ENCODE measurements around the gene LAMB3. TPM values are rescaled to one million over a fixed set of nuclear protein-coding genes. Genes with fewer than 3 reads are reported as not detected.

Gene LAMB3
- total RNA-seq, 4 donors from 2014 or later, result 47.2 to 147 (median 126) TPM

DNA sequence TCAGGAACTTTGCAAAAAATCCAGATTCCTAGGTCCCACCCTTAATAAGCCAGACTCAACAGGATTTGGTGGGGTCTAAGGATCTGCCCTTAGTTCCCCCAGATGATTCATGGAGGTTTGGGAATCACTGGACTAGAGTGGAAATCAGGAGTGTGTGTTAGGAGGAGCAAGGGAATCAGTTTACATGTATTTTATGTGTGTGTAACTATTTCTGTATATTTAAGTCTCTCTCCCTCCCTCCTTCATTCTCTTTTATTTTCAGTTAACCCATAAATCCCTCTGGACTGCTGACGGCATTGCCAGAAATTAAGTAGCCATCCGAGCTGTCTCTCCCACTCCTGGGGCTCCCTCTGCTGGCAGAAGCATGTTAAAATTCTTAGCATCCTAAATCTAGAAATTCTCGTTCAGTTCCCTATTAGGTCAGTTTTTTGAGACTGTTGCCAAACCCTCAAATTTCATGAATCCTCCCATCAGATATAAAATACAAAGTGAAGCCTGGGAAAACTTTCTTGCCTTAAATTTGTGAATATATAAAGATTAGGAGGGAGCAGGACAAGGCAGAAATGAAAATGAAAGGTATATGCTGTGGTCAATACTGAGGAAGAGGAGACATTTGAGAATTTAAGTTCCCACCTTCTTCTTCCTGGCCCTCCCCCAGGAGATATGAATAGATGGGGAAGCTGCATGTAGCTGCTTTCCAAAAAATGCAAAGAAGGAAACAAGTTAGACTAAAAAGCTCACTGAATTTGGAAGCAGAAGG, 40.7 kb upstream of the LAMB3 start:
- peak overlapping the region in 1 of 4 donors; percentile 23 for H3K27ac ChIP-seq
- peak; percentile 79 for DNase-seq
- TF ChIP-seq CTCF (IDR thresholded peaks at IDR 0.05) (peak; percentile 79 to 88 (median 87)), EP300 (IDR thresholded peaks at IDR 0.05; ENCODE audit: low read depth) (no peak)
- H3K4me1 ChIP-seq, result peaks cover 0 to 24% (median 3%) of the 10 kb centered on the region in 4 donors
- in situ Hi-C loops (cut with MboI; ENCODE audit: low pct_ligation_motif_present in 1 of 4, low pct_unique_long_range_greater_than_20kb in 1 of 4, low sequenced_read_pairs in 3 of 4) (loop anchor here in 3 of 4 donors (5.0 to 10.0 kb wide), 2 partner anchors 116 to 118 kb away; no protein-coding TSS in a partner anchor), intact Hi-C loops (cut with DNase I; ENCODE audit: low total_unique reads) (loop anchor here (5.0 kb wide), 1 partner anchor 116 kb away; no protein-coding TSS in a partner anchor)
- no peaks in the 10 kb centered on the region for H3K36me3 ChIP-seq
- H3K9me3 ChIP-seq, result no peaks in the 10 kb centered on the region
- WGBS, 2 donors (ENCODE audit: low coverage in 1 of 2), result 0 to 4% methylated on average over 1 to 3 of the region's 3 CpGs
- H3K27me3 ChIP-seq, result no peaks in the 10 kb centered on the region
- no peak overlapping the region for H3K4me3 ChIP-seq

GRCh38 chr1:209692296-209692695, 40.1 kb upstream of the LAMB3 start:
- DNase-seq, result no peak
- Histone ChIP-seq H3K9me3 (no peaks in the 10 kb centered on the region), H3K27me3 (no peaks in the 10 kb centered on the region), H3K4me1 (peaks cover 0 to 28% (median 3%) of the 10 kb centered on the region in 4 donors), H3K27ac (peak overlapping the region in 1 of 4 donors; percentile 23), H3K4me3 (no peak overlapping the region), H3K36me3 (no peaks in the 10 kb centered on the region)
- WGBS, 2 donors (ENCODE audit: low coverage in 1 of 2), result 51 to 58% methylated on average over 2 to 4 of the region's 4 CpGs
- TF ChIP-seq EP300 (IDR thresholded peaks at IDR 0.05; ENCODE audit: low read depth), result no peak
- no peak for TF ChIP-seq CTCF (IDR thresholded peaks at IDR 0.05)
- no peak for TF ChIP-seq POLR2A (IDR thresholded peaks at IDR 0.05)
- no peak for TF ChIP-seq POLR2AphosphoS5 (IDR thresholded peaks at IDR 0.05)
- intact Hi-C loops (cut with DNase I; ENCODE audit: low total_unique reads), result loop anchor here (5.0 kb wide), 1 partner anchor 115 kb away; no protein-coding TSS in a partner anchor
- in situ Hi-C loops (cut with MboI; ENCODE audit: low pct_ligation_motif_present in 1 of 4, low pct_unique_long_range_greater_than_20kb in 1 of 4, low sequenced_read_pairs in 3 of 4), result loop anchor here in 3 of 4 donors (5.0 to 10.0 kb wide), 2 partner anchors 115 to 117 kb away; no protein-coding TSS in a partner anchor

DNA sequence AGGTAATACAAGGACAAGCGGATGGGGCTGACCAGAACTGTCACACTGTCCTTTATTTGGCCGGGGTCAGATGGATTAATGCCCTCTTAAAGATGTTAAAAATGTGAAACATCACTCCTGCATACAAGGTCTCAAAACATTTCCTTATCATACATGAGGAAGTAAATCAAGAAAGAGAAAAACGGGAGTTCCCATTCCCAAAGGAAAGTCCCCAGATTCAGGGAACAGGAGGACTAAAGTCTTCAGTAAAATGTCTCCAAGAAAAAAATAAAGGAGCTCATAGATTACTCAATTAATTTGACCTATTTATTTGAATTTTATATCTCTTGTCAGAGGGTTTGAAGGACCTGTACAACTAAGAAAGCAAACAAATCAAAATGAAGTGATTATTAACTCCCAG, 39.0 kb upstream of the LAMB3 start:
- H3K4me3 ChIP-seq, result no peak overlapping the region
- H3K4me1 ChIP-seq, result peaks cover 0 to 30% (median 3%) of the 10 kb centered on the region in 4 donors
- WGBS, 2 donors (ENCODE audit: low coverage in 1 of 2), result 62 to 69% methylated on average over 3 of the region's 3 CpGs
- intact Hi-C loops (cut with DNase I; ENCODE audit: low total_unique reads), result loop anchor here (5.0 kb wide), 1 partner anchor 114 kb away; no protein-coding TSS in a partner anchor
- DNase-seq, result no peak
- H3K27ac ChIP-seq, result no peak overlapping the region
- in situ Hi-C loops (cut with MboI; ENCODE audit: low pct_ligation_motif_present in 1 of 4, low pct_unique_long_range_greater_than_20kb in 1 of 4, low sequenced_read_pairs in 3 of 4), result loop anchor here in 3 of 4 donors (5.0 to 10.0 kb wide), 2 partner anchors 114 to 116 kb away; no protein-coding TSS in a partner anchor
- H3K27me3 ChIP-seq, result no peaks in the 10 kb centered on the region
- no peaks in the 10 kb centered on the region for H3K36me3 ChIP-seq
- TF ChIP-seq POLR2A (IDR thresholded peaks at IDR 0.05) (no peak), CTCF (IDR thresholded peaks at IDR 0.05) (no peak), POLR2AphosphoS5 (IDR thresholded peaks at IDR 0.05) (no peak), EP300 (IDR thresholded peaks at IDR 0.05; ENCODE audit: low read depth) (no peak)
- H3K9me3 ChIP-seq, result no peaks in the 10 kb centered on the region

- no peak for DNase-seq
- TF ChIP-seq POLR2A (IDR thresholded peaks at IDR 0.05) (no peak), CTCF (IDR thresholded peaks at IDR 0.05) (no peak), EP300 (IDR thresholded peaks at IDR 0.05; ENCODE audit: low read depth) (no peak), POLR2AphosphoS5 (IDR thresholded peaks at IDR 0.05) (no peak)
- 60 to 73% methylated on average over 3 to 4 of the region's 4 CpGs for WGBS, 2 donors (ENCODE audit: low coverage in 1 of 2)
- in situ Hi-C loops (cut with MboI; ENCODE audit: low pct_ligation_motif_present in 1 of 4, low pct_unique_long_range_greater_than_20kb in 1 of 4, low sequenced_read_pairs in 3 of 4), result no loop called here
- H3K4me1 ChIP-seq, result peaks cover 0 to 37% (median 3%) of the 10 kb centered on the region in 4 donors
- H3K27me3 ChIP-seq, result no peaks in the 10 kb centered on the region
- no peaks in the 10 kb centered on the region for H3K36me3 ChIP-seq
- no peaks in the 10 kb centered on the region for H3K9me3 ChIP-seq
- intact Hi-C loops (cut with DNase I; ENCODE audit: low total_unique reads), result no loop called here
- H3K4me3 ChIP-seq, result no peak overlapping the region
- H3K27ac ChIP-seq, result no peak overlapping the region
Observed at GRCh38 chr1:209689477-209689876, 37.3 kb upstream of the LAMB3 start.

All from transverse colon (tissue), 4 donors.